GM21381 (cell line): Measurements from ENCODE around the gene RHBDL1.
"Not testable (repeated sequence)": the region's sequence is repeated elsewhere in the genome, so short reads cannot be mapped to it uniquely, and the experiment has no call there.

Experiments used
- ATAC-seq: cut with Tn5 transposase; IDR thresholded peaks from one replicate; pipeline ENCODE4 v1.9.1; 2021; ENCODE audit warnings: mild to moderate bottlenecking, moderate library complexity; ENCODE audit not compliant: unreplicated experiment

Gene RHBDL1

DNA sequence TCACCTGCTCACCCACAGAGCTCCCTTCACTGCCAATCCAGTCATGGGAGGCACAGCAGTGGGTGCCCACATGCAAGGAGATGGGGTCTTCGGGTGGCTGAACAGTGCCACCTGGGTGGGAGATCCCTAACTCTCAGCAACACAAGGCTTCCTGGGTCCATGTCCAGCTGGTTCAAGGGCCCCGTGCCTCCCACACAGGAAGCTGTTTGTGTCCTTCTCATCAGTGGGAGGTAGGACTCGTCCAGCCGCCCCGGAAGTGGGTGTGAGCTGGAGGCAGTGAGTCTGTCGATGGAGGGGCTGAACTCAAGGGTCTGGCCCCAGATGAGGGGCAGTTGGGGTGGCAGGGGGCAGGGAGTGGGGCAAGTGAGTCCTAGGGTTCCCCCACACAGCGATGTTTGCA lies 28.6 kb downstream of the RHBDL1 start:
- no peak for ATAC-seq

DNA sequence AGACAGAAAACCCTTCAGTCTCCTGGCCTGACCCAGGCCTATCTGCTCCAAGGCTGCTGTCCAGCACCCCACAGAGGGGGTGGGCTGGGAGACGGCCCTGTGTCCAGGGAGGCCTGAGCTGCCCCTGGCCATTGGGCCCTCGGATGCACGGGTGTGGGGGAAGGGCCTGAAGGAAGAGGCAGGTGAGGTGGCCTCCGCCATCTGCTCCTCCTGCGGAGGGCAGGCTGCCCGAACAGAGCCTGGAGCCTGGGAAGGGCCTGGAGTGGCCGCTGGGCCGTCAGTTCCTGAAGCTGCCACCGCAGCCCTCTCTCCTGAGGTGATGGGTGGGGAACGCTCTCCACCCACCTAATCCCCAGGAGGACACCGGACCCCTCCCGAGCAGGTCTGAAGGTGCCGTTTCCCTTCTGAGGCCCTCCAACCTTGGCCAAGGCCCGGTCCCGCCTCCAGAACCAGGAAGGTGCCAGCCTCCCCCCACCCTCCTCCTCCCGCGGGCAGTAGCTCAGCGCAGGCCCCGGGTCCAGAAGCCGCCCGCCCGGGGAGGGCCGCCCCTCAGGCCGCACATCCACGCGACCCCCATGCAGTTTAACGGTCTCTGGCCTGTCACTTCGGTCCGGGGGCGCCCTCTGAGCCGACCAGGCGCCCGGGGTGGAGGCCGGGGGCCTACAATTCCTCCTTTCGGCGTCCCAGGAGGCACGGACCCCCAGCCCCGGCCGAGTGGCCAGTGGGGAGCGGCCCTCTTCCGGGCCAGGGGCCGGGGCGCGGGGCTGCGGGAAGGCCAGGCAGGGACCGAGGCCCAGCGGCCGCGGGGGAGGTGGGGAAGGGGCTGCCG lies 29.3 kb downstream of the RHBDL1 start:
- ATAC-seq, result no peak

DNA sequence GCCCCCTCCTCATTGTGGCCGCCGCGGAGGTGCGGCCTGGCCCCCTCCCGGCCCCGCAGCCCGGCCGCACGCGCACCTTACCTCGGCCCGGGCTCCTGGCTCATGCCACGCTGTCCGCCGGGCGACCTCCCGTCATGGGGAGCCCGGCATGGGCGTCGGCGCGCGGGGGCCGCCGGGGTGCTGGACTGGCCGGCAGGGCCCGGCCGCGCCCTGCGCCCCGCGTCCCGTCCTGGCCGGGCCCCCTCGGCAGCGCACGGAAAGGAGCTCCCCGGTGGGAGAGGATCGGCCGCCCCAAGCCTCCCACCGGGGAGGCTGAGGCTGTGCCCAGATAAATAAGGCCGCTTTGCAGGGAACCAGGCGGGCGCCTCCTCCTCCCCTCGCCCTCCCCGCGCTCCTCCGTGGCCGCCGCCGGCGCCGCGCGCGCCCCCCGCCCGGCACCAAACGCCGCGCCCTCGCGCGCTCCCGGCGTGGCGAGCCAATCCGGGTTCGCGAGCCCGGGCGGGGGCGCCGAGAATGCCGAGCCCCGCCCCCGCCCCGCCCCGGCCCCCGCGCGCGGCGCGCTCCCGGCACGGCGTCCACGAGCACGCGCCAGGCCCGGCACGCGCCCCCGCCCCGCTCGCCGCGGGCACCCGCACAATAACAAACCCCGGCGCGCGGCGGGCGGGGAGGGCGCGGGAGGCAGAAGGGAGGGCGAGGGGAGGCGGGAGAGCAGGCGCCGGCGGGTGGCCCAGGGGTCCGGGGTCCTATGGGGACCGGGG lies 30.1 kb downstream of the RHBDL1 start, which contains the start of gene FBXL16:
Gene FBXL16, minus strand, starts transcription at position 371 of the 758 bp plus-strand sequence. CDS start 8,396 bp downstream, outside the sequence.
- ATAC-seq, result no peak

DNA sequence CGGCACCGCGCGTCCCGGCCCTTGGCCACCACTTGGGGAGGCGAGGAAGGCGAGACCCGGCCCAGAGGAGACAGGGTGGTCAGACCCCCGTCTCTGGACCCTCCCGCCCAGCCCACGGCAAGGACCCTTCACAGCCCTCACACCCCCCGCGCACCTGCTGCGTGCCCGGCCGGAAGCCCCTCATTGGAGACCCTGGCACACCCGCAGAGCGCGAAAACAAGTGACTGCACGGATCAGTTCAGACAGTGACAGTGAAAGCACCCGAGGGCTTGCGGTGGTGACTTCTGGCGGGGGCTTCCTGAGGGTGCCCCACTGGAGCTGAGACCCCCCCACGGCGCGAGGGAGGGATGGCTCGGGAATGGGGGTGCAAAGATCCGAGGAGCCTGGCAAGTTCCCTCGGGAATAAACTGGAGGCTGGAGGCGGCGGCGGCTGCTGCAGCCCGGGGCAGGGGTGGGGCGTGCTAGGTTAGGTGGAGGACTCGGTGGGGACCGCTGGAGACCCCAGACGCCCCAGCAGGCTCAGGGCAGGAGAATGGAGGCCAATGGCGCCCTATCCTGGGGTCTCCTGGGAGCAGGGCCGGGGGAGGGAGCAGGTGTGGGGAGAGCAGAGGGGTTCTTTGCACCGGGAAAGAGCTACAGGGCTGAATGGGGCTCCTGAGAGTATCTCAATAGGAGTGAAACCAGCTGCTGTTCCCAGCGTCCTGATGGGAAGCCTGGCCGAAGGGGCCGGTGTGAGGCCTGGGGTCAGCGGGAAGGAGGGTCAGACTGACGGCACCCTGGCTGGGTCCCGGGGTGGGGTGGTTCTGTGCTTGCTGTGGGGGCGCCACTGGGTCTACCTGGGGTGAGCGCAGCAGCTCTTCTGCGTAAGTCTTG lies 31.0 kb downstream of the RHBDL1 start:
- ATAC-seq, result no peak

GRCh38 chr16:707062-707538 lies 31.6 kb downstream of the RHBDL1 start:
- ATAC-seq, result no peak

GRCh38 chr16:708019-708418 lies 32.5 kb downstream of the RHBDL1 start:
- no peak for ATAC-seq

- ATAC-seq, result no peak
Observed at GRCh38 chr16:708959-709358, 33.5 kb downstream of the RHBDL1 start.

DNA sequence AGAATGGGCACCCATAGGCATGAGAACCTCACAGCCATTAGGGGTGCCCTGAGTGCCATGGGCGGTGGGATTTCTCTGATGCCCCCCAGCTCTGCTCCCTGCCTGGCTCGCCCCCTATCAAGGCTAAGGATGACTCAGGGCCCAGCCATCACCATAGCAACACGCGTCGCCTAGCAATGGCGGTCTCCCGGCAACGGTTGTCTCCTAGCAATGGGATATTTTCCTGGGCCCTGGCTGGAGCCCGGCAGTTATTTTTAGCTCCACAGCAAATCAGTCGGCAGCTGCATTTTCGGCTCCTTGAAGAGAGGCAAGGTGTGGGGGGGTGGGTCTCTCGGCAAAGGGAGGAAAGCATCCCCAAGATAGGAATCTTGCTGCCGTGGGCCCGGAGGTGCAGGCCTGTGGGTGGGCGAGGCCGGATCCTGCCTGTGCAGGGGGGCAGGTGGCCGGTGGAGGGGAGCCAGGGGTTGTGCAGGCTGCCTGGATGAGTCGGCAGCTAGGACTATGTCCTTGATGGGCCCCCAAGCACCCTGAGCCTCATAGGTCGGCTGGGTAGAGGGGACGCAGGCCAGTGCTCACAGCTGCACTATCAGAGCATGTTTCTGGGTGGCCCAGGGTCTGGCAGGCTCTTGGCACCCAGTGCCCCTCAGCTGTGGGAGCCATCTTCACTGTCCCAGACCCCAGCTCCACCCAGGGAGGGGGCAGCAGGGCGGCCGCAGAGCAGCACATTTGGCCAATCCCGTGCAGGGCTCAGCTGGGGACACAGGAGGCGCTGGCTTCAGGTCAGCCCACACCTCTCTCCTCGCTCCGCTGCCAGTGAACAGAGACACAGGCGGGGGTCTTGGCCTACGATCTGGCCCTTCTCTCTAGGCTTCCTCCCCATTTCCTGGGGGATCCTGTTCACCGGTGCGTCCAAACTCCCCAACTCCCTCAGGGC lies 34.4 kb downstream of the RHBDL1 start:
- ATAC-seq, result no peak

DNA sequence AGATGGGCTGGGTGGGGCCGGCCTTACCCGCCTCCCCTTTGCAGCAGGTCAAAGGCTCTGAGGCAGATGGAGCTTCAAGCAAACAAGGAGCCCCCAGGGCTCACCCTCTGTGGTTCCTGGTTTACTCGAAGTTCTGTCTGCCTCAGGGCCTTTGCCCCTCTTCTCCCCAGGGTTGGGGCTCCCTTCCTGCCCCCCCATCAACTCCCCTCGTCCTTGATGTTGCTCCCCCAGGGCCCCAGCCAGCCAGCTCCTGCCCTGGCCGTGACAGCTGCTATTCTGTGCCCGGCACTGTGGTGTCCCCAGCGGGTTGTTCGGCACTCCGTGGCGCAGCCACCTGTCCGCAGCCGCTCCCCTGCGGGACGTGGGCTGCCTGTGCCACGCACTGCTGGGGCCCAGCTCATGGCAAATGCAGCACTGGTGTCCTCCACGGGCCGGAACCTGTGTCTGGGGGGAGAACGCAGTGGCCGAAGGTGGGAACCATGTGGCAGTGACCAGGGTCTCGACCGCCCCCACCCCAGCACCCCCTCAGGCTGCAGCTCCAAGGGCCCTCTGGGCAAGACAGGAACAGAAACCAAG lies 35.1 kb downstream of the RHBDL1 start:
- no peak for ATAC-seq

DNA sequence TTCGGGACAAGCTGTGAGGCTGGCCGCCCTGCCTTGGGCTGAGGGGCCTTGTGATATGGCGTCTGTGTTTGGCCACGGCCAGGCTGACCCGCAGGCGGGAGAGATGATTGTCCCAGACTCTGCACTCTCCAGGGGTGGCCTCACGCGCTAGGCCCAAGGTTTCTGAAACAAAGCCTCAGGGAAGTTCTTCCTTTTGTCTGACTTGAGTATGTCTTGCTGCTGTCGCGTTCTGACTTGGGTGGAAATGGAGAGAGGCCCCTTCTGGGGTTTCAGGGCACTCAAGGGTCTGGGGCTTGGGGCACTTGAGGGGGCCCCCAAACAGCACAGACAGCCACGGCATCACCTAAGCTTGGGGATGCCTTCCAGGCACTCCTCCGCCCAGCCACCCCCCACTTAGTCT lies 35.6 kb downstream of the RHBDL1 start:
- no peak for ATAC-seq

DNA sequence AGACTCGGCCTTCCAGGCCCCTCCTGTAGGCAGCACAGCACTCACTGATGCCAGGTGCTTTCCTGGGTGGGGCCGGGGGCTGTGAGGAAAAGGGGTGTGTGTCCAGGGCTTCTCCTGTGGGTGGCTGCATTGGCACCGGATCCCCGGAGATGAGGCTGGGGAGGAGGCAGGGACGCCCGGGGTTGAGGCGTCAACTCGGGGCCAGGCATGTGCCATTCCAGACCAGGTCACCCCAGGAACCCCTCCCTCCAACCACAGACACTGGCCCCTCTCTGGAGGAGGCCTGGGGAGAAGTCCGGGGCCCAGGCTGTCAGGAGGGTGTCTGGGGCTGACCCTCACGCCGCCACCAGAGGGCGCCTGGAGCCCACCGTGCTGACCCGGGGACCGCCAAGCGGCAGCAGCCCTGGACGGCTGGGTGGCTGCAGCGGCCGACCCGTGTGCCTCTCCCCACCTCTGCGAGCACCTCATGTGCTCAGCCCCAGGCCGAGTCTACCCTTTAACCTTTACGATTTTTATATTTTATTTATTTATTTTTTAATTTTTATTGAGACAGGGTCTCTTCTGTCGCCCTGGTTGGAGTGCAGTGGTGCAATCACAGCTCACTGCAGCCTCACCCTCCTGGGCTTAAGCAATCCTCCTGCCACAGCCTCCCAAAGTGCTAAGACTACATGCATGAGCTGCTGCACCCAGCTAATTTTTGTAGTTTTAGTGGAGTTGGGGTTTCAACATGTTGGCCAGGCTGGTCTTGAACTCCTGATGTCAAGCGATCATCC lies 36.3 kb downstream of the RHBDL1 start:
- ATAC-seq, result no peak

DNA sequence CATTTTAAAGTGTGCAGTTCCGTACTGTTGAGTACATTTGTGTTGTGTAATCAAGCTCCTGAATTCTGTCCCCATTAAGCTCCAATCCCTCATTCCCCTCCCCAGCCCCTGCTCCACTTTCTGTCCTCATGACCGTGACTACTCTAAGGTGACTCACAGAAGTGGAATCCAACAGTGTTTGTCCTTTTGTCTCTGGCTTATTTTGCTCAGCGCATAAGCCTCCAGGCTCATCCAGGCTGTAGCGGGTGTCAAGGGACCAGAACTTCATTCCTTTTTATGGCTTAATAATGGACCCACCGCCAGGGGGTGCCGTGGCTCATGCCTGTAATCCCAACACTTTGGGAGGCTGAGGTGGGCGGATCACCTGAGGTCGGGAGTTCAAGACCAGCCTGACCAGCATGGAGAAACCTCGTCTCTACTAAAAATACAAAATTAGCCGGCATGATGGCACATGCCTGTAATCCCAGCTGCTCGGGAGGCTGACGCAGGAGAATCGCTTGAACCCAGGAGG lies 37.3 kb downstream of the RHBDL1 start:
- ATAC-seq, result not testable (repeated sequence)

- ATAC-seq, result no peak
Observed at GRCh38 chr16:714079-714478, 38.6 kb downstream of the RHBDL1 start.

- ATAC-seq, result peak; percentile 72
Observed at GRCh38 chr16:714558-715476, 39.3 kb downstream of the RHBDL1 start, which contains the start of gene METRN. Gene METRN, plus strand, starts transcription at chr16:715118. Its CDS starts 172 bp downstream, at chr16:715290.

DNA sequence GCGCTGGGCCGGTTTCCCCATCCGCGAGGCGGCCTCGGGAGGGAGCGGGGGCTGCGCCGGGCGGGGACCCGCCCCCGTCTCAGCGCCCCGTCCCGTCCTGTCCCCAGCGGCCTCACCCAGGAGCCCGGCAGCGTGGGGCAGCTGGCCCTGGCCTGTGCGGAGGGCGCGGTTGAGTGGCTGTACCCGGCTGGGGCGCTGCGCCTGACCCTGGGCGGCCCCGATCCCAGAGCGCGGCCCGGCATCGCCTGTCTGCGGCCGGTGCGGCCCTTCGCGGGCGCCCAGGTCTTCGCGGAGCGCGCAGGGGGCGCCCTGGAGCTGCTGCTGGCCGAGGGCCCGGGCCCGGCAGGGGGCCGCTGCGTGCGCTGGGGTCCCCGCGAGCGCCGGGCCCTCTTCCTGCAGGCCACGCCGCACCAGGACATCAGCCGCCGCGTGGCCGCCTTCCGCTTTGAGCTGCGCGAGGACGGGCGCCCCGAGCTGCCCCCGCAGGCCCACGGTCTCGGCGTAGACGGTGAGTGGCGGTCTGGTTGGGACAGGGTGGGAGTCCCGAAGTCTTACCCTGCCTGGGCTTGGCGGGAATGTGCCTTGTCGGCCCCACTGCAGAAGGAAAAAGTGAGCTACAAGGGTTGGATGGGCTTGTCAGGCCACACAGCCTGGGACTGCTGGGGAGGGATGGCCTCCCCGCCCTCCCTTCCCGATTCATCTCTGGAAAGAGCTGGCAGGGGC lies 40.2 kb downstream of the RHBDL1 start:
- peak; percentile 12 for ATAC-seq

GRCh38 chr16:716200-716568 lies 40.7 kb downstream of the RHBDL1 start:
- no peak for ATAC-seq
